GM12874 (cell line): ENCODE measurements around the gene PNP.

Source experiments
- TF ChIP-seq, protein P1 (sequence below): IDR thresholded peaks from 2 replicates; pipeline ENCODE4 v1.5.1; 2011; ENCODE audit warnings: low read depth, mild to moderate bottlenecking, control low read depth, low read length, moderate library complexity; ENCODE audit not compliant: insufficient read depth

Gene PNP

GRCh38 chr14:20428802-20429201 is 40.4 kb upstream of the PNP start:
- TF ChIP-seq, protein P1, sequence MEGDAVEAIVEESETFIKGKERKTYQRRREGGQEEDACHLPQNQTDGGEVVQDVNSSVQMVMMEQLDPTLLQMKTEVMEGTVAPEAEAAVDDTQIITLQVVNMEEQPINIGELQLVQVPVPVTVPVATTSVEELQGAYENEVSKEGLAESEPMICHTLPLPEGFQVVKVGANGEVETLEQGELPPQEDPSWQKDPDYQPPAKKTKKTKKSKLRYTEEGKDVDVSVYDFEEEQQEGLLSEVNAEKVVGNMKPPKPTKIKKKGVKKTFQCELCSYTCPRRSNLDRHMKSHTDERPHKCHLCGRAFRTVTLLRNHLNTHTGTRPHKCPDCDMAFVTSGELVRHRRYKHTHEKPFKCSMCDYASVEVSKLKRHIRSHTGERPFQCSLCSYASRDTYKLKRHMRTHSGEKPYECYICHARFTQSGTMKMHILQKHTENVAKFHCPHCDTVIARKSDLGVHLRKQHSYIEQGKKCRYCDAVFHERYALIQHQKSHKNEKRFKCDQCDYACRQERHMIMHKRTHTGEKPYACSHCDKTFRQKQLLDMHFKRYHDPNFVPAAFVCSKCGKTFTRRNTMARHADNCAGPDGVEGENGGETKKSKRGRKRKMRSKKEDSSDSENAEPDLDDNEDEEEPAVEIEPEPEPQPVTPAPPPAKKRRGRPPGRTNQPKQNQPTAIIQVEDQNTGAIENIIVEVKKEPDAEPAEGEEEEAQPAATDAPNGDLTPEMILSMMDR: no peak

DNA sequence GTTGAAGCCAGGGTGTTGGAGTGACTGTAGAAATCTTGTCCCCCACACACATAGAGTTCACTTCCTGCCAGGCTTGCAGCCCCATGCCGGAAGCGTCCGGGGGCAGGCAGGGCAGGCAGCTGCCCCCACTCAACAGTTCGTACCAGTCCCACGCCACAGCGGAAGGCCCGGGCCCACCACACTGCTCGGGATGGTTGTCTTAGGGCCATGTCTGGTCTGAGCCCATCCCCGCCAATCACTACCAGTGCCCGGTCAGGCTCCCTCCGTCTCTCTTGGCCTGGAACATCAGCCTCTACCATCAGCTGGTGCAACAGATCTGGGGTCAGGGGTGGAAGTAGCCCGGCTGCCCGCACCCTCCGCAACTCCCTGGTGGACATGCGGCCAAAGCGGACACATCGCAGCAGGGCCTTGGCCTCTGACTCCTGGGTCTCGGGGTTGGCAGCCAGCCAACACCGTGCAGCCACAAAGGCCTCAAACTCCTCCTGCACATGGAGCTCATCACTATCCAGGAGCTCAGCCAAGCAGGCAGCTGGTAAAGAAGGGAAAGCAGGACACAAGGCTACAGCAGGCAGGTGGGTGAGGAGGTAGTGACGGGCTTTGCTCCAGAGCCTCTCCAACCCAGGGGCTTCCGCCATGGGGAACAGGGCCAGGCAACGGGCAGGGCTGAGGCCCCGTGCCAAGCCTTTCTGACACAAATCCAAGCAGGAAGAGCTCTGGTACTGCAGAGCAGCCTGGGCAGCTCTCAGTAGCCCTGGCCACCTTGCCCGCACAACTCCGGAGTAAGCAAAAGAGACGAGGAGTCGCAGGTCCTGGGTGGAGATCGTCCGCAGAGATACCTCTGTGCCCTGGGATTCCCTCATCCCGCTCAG is 39.2 kb upstream of the PNP start:
- TF ChIP-seq, protein P1: no peak

DNA sequence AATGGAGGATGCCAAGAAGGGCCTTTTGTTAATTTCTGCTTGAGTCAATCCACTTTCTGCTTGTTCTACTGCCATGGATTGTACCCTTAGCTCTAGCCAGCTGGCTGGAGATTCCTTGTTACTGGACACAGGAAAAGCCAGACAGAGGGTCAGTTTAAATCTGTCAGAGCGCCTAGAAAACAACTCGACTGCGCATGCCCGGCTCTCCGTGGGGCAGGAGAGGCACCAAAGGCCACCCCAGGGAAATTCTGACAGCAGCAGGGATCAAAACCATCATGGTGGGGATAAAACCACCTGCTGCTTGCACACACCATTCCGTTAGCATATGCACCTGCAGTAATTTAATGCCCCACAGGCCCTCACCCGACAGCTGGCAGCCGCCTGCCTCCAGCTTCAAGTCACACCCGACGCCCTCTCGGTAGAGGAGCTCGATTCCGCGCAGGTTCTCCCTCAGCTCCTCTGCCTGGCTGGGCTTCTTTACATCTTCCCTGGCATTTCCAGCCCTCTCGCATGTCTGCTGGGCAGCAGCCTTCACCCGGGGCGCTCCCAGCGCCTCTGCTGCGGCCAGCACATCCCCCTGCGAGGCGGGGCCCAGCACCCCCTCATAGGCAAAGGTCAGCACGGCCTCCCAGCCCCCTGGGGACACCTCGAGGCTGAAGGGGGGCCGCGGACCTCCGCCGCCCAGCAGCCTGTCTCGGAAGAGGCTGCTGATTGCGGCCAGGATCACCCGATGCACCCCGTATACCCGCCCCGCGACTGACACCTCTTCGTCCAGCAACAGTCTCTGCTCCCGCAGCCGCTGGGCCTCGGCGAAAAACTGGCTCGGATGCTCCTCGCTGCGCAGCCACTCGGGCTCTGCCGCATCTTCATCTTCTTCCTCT is 34.3 kb upstream of the PNP start:
- TF ChIP-seq, protein P1: no peak

DNA sequence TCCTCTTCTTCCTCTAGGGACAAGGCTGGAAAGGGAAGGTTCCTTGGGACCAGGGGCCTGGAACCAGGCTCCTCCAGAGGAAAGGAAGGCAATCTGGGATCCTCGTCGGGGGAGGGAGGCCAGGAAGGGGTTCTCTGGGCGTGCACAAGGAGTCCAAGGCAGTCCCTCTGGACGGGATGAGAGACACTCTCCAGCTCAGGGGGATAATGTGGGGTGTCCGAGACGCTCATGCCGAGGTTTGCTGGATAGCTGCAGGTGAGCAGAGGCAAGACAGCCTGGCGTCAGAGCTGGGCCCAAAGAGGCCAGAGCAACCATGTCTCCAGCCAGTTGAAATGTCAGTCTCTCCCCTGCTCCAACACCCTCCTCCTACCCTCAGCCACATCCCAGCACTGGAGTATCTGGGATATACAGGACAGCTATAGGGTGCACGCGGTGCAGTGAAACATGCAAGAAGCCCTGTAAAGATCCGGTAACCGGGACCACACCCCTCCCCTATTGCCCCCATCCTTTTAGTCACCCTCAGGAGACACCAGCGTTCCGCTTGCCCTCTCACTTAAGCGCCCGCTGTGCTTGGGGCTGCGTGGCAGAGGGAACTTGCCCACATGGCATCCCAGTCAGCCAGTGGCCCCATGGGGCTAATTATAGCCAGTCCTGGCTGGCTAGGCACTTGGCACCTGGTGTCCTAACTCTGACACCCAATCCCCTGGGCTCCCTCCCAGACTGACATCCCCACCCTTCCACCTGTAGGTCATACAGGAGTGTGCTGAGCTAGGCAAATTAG is 33.4 kb upstream of the PNP start, which contains the start of gene KLHL33:
Gene KLHL33, minus strand, starts transcription at position 585 of the 781 bp plus-strand sequence. Its CDS starts 355 bp downstream, at position 230.
- TF ChIP-seq, protein P1: no peak

GRCh38 chr14:20436363-20436755 is 32.8 kb upstream of the PNP start:
- TF ChIP-seq, protein P1: no peak

DNA sequence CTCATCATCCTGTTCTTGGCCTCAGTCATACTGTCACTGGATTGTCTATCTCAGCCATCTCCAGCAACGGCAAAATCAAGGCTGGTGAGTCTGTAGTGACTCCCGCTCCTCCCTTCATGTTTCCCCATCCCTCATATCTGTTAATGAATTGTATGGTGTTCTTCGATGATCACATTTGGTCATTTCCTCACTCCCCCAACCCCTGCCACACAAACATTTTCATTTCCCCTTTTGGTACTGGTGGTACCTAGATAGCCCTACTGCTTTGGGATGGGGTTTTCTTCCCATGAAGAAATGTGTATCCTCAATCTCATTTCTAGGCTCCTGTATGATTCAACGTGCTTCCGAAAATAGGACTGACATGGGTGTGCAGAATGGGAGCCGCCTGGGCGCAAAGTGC is 30.5 kb upstream of the PNP start:
- TF ChIP-seq, protein P1: no peak
